Gastrocnemius medialis (tissue), 4 donors: ENCODE data around the gene FAM25A.
"Not testable (repeated sequence)": the region's sequence is repeated elsewhere in the genome, so short reads cannot be mapped to it uniquely, and the experiment has no call there.

Source experiments
- CTCF ChIP-seq, 5 experiments: fragments of 450-650 bp in 3 of 5; fragments of 200-600 bp in 2 of 5; sonication (generic) in 2 of 5; IDR thresholded peaks in 4 of 5; conservative IDR thresholded peaks in 1 of 5; 1 replicate in 4 of 5; 2 replicates in 1 of 5; pipeline ENCODE4 v1.5.1; 2016 to 2019; ENCODE audit warnings: antibody characterized with exemption in 5 of 5, mild to moderate bottlenecking in 3 of 5, moderate library complexity in 3 of 5
- POLR2A ChIP-seq, 2 donors: fragments of 450-650 bp; IDR thresholded peaks; one replicate each; pipeline ENCODE4 v1.6.1; 2017; ENCODE audit warnings: antibody characterized with exemption in 2 of 2, mild to moderate bottlenecking in 2 of 2, moderate library complexity in 2 of 2

DNA sequence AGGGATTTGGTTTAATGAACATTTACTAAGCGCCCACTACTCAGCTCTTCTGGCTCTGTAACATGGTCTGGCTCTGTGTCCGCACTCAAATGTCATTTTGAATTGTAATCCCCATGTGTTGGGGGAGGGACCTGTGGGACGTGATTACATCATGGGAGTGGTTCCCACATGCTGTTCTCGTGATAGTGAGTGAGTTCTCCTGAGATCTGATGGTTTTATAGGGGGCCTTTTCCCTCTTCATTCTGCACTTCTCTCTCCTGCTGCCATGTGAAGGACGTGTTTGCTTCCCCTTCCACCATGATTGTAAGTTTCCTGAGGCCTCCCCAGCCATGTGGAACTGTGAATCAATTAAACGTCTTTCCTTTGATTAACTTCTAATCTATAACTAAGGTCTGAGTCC, 39.1 kb upstream of the FAM25A start:
- not testable (repeated sequence) for TF ChIP-seq CTCF (IDR thresholded peaks at IDR 0.05 in 4 of 5, conservative IDR thresholded peaks at IDR 0.05 in 1 of 5); POLR2A (IDR thresholded peaks at IDR 0.05)
